Measurements from ENCODE around the gene POTEJ.
"Not testable (repeated sequence)": the region's sequence is repeated elsewhere in the genome, so short reads cannot be mapped to it uniquely, and the experiment has no call there.

The POTEJ gene

DNA sequence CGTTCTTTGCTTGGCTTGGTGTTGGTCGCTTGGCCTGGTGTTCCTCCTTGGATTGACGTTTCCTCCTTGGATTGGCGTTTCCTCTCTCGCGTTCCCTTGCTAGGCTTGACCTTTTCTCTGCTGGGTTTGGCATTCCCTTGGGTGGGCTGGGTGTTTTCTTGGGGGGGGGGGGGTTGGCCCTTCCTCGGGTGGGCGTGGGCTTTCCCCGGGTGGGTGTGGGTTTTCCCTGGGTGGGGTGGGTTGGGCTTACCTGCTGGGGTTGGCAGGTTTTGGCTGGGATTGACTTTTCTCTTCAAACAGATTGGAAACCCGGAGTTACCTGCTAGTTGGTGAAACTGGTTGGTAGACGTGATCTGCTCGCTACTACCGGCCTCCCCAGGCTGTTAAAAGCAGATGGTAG lies at the start of gene POTEJ:
TSS of gene POTEJ (plus strand) at position 301 of the 400 bp plus-strand sequence. CDS start at position 394, 93 bp downstream.
- not testable (repeated sequence) for DNase-seq

- not testable (repeated sequence) for DNase-seq
These were observed 45.1 kb upstream of the POTEJ start for GRCh38 chr2:130566165-130566564.

DNA sequence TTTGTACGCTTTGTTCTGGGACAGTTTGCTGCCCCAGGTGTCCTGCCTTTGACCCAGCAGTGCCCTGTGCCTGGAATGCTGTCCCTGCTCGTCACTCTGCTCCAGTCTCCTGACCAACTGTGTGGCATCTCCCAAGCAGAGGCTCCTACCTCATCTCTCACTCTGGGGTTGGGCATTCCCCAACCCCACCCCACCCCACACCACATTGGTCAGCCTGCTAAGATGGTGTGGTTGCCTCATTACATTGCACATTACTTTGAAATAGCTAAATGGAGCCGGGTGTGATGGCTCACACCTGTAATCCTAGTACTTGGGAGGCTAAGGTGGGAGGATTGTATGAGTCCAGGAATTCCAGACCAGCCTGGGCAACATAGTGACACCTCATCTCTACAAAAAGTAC lies 39.3 kb upstream of the POTEJ start:
- not testable (repeated sequence) for DNase-seq

GRCh38 chr2:130574230-130574629 lies 37.0 kb upstream of the POTEJ start:
- DNase-seq = not testable (repeated sequence)

- not testable (repeated sequence) for DNase-seq
These were observed 34.9 kb upstream of the POTEJ start for GRCh38 chr2:130576209-130576784.

GRCh38 chr2:130577559-130577958 lies 33.7 kb upstream of the POTEJ start:
- not testable (repeated sequence) for DNase-seq

GRCh38 chr2:130579121-130579520 lies 32.1 kb upstream of the POTEJ start:
- DNase-seq = not testable (repeated sequence)

DNA sequence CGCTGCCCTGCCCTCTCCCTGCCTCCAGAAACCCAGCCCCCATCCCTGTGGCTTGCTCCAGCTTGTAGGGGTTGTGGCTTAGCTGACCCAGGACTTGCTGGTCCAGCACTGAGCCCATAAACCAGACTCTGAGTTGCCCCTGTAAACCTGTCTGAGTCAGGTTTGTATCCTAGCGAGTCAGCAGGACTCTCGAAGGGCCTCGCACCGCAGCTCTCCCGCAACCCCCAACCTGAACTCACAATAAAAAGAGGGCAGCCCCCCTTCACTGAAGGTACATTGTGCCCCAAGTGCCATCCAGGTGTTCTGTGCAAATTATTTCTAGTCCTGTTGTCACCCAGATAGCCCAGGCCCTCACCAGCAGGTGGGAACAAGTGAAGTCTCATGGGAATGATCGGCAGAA lies 29.7 kb upstream of the POTEJ start:
- DNase-seq = not testable (repeated sequence)

- DNase-seq = not testable (repeated sequence)
These were observed 28.3 kb upstream of the POTEJ start for GRCh38 chr2:130582970-130583369.

GRCh38 chr2:130583582-130583981 lies 27.7 kb upstream of the POTEJ start:
- not testable (repeated sequence) for DNase-seq

DNA sequence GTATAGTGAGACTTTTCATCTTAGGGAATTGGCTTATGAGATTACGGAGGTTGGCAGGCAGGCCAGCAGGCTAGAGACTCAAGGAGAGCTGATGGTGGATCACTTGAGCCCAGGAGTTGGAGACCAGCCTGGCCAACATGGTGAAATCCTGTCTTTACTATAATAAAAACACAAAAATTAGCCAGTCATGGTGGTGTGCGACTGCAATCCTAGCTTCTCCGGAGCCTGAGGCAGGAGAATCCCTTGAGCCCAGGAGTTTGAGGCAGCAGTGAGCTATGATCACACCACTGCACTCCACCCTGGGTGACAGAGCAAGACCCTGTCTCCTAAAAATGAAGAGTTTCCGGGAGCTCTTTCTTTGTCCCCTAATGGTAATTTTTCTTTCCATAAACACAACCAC lies 26.5 kb upstream of the POTEJ start:
- not testable (repeated sequence) for DNase-seq

DNA sequence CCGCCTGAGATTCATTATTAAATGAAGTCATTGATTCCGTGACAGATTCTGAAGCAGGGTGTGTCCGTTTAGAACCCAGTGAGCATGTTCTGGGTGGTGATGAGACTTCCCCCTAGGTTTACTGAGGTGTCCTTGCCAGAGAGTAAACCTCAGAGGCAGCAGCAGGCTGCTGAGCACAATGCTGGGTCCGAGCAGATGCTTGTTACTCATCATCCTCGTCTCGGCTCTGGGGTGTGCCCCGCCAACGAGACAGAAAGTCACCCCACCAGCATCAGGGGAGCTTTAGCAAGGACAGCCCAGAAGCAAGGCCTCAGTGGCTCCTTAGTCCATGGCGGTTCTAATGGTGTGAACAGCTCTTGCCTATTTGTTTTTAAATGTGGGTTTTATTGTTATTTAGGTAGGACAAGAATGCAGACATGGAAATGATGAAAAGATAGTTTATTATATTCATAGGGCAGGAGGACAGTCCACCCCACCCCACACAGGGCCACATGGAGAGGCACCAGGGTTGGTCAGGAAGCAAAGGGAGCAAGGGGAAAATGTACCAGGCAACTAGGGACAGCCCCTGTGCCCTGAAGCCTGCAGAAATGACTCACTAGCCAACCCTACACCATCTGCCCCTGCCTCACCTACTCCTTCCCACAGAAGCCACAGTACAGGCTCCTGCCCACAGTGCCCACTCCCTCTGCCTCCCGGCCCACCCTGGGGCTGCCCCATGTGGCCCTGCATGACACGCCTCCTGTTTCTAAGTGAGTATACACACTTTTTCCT lies 22.4 kb upstream of the POTEJ start:
- DNase-seq = not testable (repeated sequence)

DNA sequence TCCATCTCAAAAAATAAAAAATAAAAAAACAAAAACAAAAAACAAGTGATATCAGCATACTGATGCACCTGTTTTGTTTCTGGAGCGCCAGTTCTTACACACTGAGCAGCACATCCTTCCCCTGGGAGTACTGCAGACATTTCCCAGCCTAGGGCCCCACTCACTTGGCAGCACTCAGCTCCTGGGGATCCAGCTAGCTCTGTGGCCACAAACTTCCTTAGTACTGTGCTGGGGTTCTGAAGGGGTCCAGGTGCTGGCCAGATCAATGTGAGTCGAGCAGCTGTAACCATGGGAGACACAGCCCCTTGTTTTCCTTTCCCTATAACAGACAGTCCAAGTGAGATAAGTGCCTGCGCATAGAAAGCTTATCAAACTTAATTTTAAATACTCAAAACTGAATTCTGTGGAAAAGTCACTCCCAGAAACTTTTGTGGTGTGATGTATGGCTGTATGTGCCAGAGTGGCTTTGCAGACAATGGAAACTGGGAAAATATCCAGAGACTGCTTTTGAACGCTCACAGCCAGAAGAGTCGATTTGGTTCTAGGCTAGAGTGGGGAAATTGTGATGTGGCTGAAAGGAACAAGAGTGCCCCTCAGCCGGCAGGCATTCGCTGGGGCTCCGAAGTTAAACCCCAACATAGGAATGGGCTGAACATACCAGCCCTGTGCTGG lies 20.9 kb upstream of the POTEJ start:
- DNase-seq = not testable (repeated sequence)

DNA sequence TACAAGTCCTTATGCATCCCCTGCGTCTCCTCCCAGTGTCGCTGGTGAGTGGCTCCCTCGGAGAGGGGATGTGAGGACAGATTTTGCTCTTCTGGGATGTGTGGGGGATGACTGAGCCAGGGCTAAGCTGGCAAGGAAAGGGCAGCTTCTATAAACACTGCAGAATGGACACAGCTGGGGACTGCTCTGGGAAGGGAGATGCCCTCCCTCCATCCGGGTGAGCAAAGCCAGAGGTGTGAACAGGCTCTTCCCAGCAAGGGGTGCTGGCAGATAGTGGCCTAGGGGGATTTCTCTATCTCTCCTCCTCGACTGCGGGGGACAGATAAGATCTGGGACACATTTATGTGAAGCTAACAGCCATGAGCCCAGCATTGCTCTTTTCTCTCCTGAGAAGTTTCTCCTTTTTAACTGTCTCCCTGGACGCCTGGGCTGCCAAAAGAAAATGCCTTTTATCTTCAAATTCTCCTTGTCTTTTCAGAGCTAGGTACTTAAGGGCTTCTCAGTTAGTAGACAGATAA lies 20.3 kb upstream of the POTEJ start:
- not testable (repeated sequence) for DNase-seq

GRCh38 chr2:130592791-130593414 lies 18.3 kb upstream of the POTEJ start:
- not testable (repeated sequence) for DNase-seq

DNA sequence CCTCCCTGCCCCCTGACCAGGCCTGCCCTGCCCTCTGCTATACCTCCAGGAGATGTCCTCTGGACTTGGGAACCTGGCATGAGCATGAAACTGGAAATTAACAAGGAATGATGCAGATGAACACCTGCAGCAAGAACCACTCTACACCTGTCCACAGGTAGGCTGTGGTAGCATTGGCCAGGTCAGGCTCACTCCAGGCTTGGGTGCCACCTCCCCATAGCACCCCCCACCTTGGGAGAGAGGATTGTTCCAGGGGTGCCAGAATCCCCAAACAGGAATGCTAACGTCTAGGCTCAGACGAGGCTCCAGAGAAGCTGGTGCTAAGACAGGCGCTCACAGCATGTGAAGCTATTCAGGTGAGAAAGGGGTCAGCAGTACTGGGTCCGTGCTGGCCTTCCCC lies 17.2 kb upstream of the POTEJ start:
- not testable (repeated sequence) for DNase-seq

DNA sequence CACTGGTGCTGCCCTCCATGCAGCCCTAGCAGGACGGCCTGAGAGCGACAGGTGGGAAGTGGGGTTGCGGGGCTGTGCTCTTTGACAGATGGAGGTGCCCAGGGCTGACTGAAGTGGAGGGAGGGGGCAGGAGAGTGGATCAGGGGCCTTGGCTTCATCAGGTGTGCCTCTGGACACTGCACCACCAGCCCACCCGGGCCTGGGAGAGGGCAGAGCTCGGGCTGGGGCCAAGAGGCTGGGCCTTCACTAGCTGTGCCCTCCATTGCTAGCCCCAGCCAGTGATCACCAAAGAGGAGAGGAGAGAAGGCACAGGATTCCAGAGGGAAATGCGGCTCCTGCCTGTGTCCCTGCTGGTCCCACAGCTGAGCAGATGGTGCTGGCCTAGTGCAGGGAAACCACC lies 14.5 kb upstream of the POTEJ start:
- DNase-seq = not testable (repeated sequence)

DNA sequence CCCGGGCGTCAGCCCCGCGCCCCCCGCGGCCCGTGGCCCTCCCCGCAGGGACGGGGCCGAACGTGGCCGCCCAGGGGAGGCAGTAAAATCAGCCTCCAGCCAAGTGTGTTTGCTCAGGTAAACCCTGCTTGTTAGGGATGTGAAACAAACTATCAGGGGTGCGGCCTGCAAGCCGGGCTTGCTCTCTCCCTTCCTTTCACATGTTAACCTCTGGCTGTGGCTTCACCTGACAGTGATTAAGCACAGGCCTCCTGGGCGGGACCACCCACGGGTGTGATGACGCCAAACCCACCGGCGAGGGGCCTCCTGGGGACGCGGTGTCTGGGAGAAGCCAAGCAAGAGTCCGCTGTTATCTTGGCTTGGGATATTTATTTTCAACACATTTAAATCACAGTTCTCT lies 13.2 kb upstream of the POTEJ start:
- not testable (repeated sequence) for DNase-seq

DNA sequence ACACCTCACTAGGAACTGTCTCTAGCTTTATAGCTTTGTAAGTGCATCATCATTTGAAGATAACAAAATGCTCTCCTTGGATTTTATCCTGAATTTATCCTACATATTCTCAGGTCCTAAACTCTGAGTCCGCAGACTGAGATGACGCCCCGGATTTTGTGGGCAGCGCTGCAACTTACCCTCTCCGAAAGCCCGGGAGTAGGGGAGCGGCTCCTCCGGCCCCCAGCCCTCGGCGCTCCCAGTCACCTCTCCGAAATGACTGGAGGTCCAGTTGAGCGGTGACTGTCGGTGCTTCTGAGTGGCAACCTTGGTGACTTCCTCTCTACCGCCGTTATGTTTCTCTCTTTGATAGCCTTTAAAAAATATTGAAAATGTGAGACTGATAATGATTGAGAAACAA lies 12.8 kb upstream of the POTEJ start:
- DNase-seq = not testable (repeated sequence)

- DNase-seq = not testable (repeated sequence)
These were observed 11.8 kb upstream of the POTEJ start, which contains the start of gene CFC1 for GRCh38 chr2:130599393-130599792. TSS of gene CFC1 (minus strand) at chr2:130599575. CDS start at chr2:130599287, 288 bp downstream.

DNA sequence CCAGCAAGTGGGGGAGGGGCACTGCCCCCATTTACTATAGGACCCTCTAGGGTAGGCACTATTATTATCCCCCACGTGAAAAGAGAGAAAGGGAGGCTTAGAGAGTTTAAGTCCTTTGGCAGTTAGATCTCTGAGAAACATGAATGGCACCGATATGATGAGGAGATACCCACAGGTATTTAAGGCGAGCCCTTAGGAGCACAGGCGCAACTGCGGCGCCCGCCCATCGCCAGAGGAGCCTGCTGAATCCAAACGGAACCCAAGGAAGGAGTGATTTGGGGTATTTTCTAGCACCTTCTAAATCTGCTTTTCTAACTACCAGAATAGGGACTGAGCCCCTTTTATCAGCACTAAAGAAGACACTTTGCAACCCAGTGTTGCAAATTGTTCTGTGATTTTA lies 11.3 kb upstream of the POTEJ start:
- not testable (repeated sequence) for DNase-seq

DNA sequence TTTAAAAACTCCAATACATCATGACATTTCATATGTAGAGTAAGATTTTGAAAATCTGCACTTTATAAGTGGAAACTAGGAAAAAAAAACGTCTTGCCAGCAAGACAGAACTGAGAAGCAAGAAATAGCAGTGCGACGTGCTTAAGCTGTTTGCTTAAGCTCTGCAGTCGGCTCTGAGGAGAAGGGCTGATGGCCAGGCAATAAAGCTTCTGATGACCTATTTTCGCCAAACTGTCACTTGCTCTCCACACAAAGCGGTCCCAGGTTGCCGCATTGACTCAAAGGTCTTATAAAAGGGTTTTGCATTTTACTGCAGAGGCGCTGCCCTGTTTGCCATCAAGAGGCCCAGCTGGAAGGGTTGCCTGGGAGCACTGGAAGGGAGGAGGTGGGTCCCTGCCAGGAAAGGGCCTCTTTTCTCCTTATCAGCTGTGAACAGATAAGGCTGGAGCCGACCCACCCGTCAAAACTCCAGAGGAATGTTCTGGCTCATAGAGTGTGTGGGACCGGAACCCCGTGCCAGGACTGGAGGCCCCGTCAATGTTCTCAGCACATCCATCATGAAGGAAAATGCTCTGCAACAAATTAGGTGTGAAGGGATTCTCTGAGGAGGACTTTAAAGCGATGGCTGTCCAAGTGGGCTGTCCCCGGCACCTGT lies 9.5 kb upstream of the POTEJ start:
- DNase-seq = not testable (repeated sequence)
